ENCODE measurements around the gene ZFAND2A. TPM values are rescaled to one million over a fixed set of nuclear protein-coding genes. Genes with fewer than 3 reads are reported as not detected.

ZFAND2A gene
- total and polyA plus RNA-seq, 5 donors from 2014 or later = 37.2 to 95.9 (median 58.6) TPM

GRCh38 chr7:1112109-1112508 lies 47.9 kb downstream of the ZFAND2A start:
- Mint-ChIP-seq H3K36me3 (no peaks in the 10 kb centered on the region), H3K27me3 (no peaks in the 10 kb centered on the region), H3K9me3 (no peaks in the 10 kb centered on the region), H3K27ac (no peak overlapping the region), H3K4me1 (peaks cover 0 to 2% (median 0%) of the 10 kb centered on the region in 4 donors), H3K4me3 (no peak overlapping the region)
- no peak overlapping the region for H3K27ac ChIP-seq (ENCODE audit: insufficient read depth, low read length, poor library complexity, severe bottlenecking)
- no peaks in the 10 kb centered on the region for H3K9me3 ChIP-seq (ENCODE audit: control insufficient read depth in 2 of 2, low read length in 2 of 2)
- ATAC-seq (ENCODE audit: low read depth in 2 of 2) (no peak), DNase-seq (no peak)
- no peaks in the 10 kb centered on the region for H3K4me1 ChIP-seq (ENCODE audit: control insufficient read depth, insufficient read depth, low read length, poor library complexity, severe bottlenecking)
- no peak overlapping the region for H3K4me3 ChIP-seq (ENCODE audit: low read depth, low read length)
- H3K27me3 ChIP-seq (ENCODE audit: control insufficient read depth, insufficient read depth, low read length) = no peaks in the 10 kb centered on the region
- H3K36me3 ChIP-seq (ENCODE audit: control insufficient read depth, insufficient read depth, low read length) = no peaks in the 10 kb centered on the region

- H3K4me1 ChIP-seq (ENCODE audit: control insufficient read depth, insufficient read depth, low read length, poor library complexity, severe bottlenecking) = no peaks in the 10 kb centered on the region
- H3K4me3 ChIP-seq (ENCODE audit: low read depth, low read length) = no peak overlapping the region
- peaks cover 0 to 2% (median 0%) of the 10 kb centered on the region in 4 donors for H3K4me1 Mint-ChIP-seq
- H3K27ac Mint-ChIP-seq = no peak overlapping the region
- H3K27me3 Mint-ChIP-seq = no peaks in the 10 kb centered on the region
- no peaks in the 10 kb centered on the region for H3K9me3 Mint-ChIP-seq
- H3K36me3 ChIP-seq (ENCODE audit: control insufficient read depth, insufficient read depth, low read length) = no peaks in the 10 kb centered on the region
- ATAC-seq (ENCODE audit: low read depth in 2 of 2) (no peak), DNase-seq (no peak)
- no peaks in the 10 kb centered on the region for H3K36me3 Mint-ChIP-seq
- H3K27ac ChIP-seq (ENCODE audit: insufficient read depth, low read length, poor library complexity, severe bottlenecking) = no peak overlapping the region
- no peak overlapping the region for H3K4me3 Mint-ChIP-seq
- H3K9me3 ChIP-seq (ENCODE audit: control insufficient read depth in 2 of 2, low read length in 2 of 2) = no peaks in the 10 kb centered on the region
- H3K27me3 ChIP-seq (ENCODE audit: control insufficient read depth, insufficient read depth, low read length) = no peaks in the 10 kb centered on the region
Measured at GRCh38 chr7:1111156-1111555, 48.8 kb downstream of the ZFAND2A start.

GRCh38 chr7:1110358-1110757 lies 49.6 kb downstream of the ZFAND2A start:
- no peak overlapping the region for H3K4me3 ChIP-seq (ENCODE audit: low read depth, low read length)
- H3K9me3 ChIP-seq (ENCODE audit: control insufficient read depth in 2 of 2, low read length in 2 of 2) = no peaks in the 10 kb centered on the region
- H3K4me1 Mint-ChIP-seq = peaks cover 0 to 2% (median 0%) of the 10 kb centered on the region in 4 donors
- H3K27ac ChIP-seq (ENCODE audit: insufficient read depth, low read length, poor library complexity, severe bottlenecking) = no peak overlapping the region
- H3K9me3 Mint-ChIP-seq = no peaks in the 10 kb centered on the region
- H3K36me3 Mint-ChIP-seq = peaks cover 3% of the 10 kb centered on the region
- no peaks in the 10 kb centered on the region for H3K4me1 ChIP-seq (ENCODE audit: control insufficient read depth, insufficient read depth, low read length, poor library complexity, severe bottlenecking)
- H3K27me3 Mint-ChIP-seq = no peaks in the 10 kb centered on the region
- DNase-seq (no peak), ATAC-seq (ENCODE audit: low read depth in 2 of 2) (no peak)
- no peaks in the 10 kb centered on the region for H3K27me3 ChIP-seq (ENCODE audit: control insufficient read depth, insufficient read depth, low read length)
- no peaks in the 10 kb centered on the region for H3K36me3 ChIP-seq (ENCODE audit: control insufficient read depth, insufficient read depth, low read length)
- no peak overlapping the region for H3K4me3 Mint-ChIP-seq
- no peak overlapping the region for H3K27ac Mint-ChIP-seq

GRCh38 chr7:1109581-1110310 lies 50.2 kb downstream of the ZFAND2A start:
- H3K27me3 Mint-ChIP-seq = no peaks in the 10 kb centered on the region
- H3K9me3 Mint-ChIP-seq = no peaks in the 10 kb centered on the region
- ATAC-seq (ENCODE audit: low read depth in 2 of 2) (no peak), DNase-seq (no peak)
- no peak overlapping the region for H3K27ac Mint-ChIP-seq
- no peaks in the 10 kb centered on the region for H3K27me3 ChIP-seq (ENCODE audit: control insufficient read depth, insufficient read depth, low read length)
- H3K4me3 Mint-ChIP-seq = no peak overlapping the region
- peaks cover 0 to 6% (median 4%) of the 10 kb centered on the region in 4 donors for H3K4me1 Mint-ChIP-seq
- no peak overlapping the region for H3K4me3 ChIP-seq (ENCODE audit: low read depth, low read length)
- H3K4me1 ChIP-seq (ENCODE audit: control insufficient read depth, insufficient read depth, low read length, poor library complexity, severe bottlenecking) = no peaks in the 10 kb centered on the region
- H3K9me3 ChIP-seq (ENCODE audit: control insufficient read depth in 2 of 2, low read length in 2 of 2) = no peaks in the 10 kb centered on the region
- H3K36me3 Mint-ChIP-seq = peaks cover 3% of the 10 kb centered on the region
- H3K36me3 ChIP-seq (ENCODE audit: control insufficient read depth, insufficient read depth, low read length) = no peaks in the 10 kb centered on the region
- no peak overlapping the region for H3K27ac ChIP-seq (ENCODE audit: insufficient read depth, low read length, poor library complexity, severe bottlenecking)

GRCh38 chr7:1108264-1108920 lies 51.6 kb downstream of the ZFAND2A start:
- H3K27me3 Mint-ChIP-seq = no peaks in the 10 kb centered on the region
- Histone ChIP-seq H3K27me3 (ENCODE audit: control insufficient read depth, insufficient read depth, low read length) (no peaks in the 10 kb centered on the region), H3K4me3 (ENCODE audit: low read depth, low read length) (no peak overlapping the region), H3K4me1 (ENCODE audit: control insufficient read depth, insufficient read depth, low read length, poor library complexity, severe bottlenecking) (no peaks in the 10 kb centered on the region), H3K36me3 (ENCODE audit: control insufficient read depth, insufficient read depth, low read length) (no peaks in the 10 kb centered on the region), H3K27ac (ENCODE audit: insufficient read depth, low read length, poor library complexity, severe bottlenecking) (no peak overlapping the region), H3K9me3 (ENCODE audit: control insufficient read depth in 2 of 2, low read length in 2 of 2) (no peaks in the 10 kb centered on the region)
- DNase-seq (no peak), ATAC-seq (ENCODE audit: low read depth in 2 of 2) (no peak)
- no peak overlapping the region for H3K4me3 Mint-ChIP-seq
- H3K9me3 Mint-ChIP-seq = no peaks in the 10 kb centered on the region
- H3K36me3 Mint-ChIP-seq = peaks cover 3% of the 10 kb centered on the region
- peaks cover 0 to 12% (median 6%) of the 10 kb centered on the region in 4 donors for H3K4me1 Mint-ChIP-seq
- no peak overlapping the region for H3K27ac Mint-ChIP-seq

- Mint-ChIP-seq H3K27me3 (no peaks in the 10 kb centered on the region), H3K4me3 (no peak overlapping the region), H3K9me3 (no peaks in the 10 kb centered on the region), H3K36me3 (peaks cover 3% of the 10 kb centered on the region), H3K27ac (no peak overlapping the region), H3K4me1 (peaks cover 6 to 16% (median 9%) of the 10 kb centered on the region in 4 donors)
- ATAC-seq (ENCODE audit: low read depth in 2 of 2) = no peak
- Histone ChIP-seq H3K27me3 (ENCODE audit: control insufficient read depth, insufficient read depth, low read length) (no peaks in the 10 kb centered on the region), H3K4me1 (ENCODE audit: control insufficient read depth, insufficient read depth, low read length, poor library complexity, severe bottlenecking) (peaks cover 6% of the 10 kb centered on the region), H3K9me3 (ENCODE audit: control insufficient read depth in 2 of 2, low read length in 2 of 2) (no peaks in the 10 kb centered on the region), H3K27ac (ENCODE audit: insufficient read depth, low read length, poor library complexity, severe bottlenecking) (no peak overlapping the region), H3K4me3 (ENCODE audit: low read depth, low read length) (no peak overlapping the region), H3K36me3 (ENCODE audit: control insufficient read depth, insufficient read depth, low read length) (no peaks in the 10 kb centered on the region)
- no peak for DNase-seq
Measured at GRCh38 chr7:1106793-1107421, 53.1 kb downstream of the ZFAND2A start.

GRCh38 chr7:1106063-1106792 lies 53.8 kb downstream of the ZFAND2A start:
- peaks cover 3% of the 10 kb centered on the region for H3K36me3 Mint-ChIP-seq
- ATAC-seq (ENCODE audit: low read depth in 2 of 2) (no peak), DNase-seq (no peak)
- no peak overlapping the region for H3K27ac Mint-ChIP-seq
- Histone ChIP-seq H3K4me1 (ENCODE audit: control insufficient read depth, insufficient read depth, low read length, poor library complexity, severe bottlenecking) (peaks cover 6% of the 10 kb centered on the region), H3K27ac (ENCODE audit: insufficient read depth, low read length, poor library complexity, severe bottlenecking) (no peak overlapping the region), H3K27me3 (ENCODE audit: control insufficient read depth, insufficient read depth, low read length) (no peaks in the 10 kb centered on the region), H3K9me3 (ENCODE audit: control insufficient read depth in 2 of 2, low read length in 2 of 2) (no peaks in the 10 kb centered on the region), H3K4me3 (ENCODE audit: low read depth, low read length) (no peak overlapping the region), H3K36me3 (ENCODE audit: control insufficient read depth, insufficient read depth, low read length) (no peaks in the 10 kb centered on the region)
- no peak overlapping the region for H3K4me3 Mint-ChIP-seq
- no peaks in the 10 kb centered on the region for H3K9me3 Mint-ChIP-seq
- H3K27me3 Mint-ChIP-seq = no peaks in the 10 kb centered on the region
- peaks cover 6 to 17% (median 9%) of the 10 kb centered on the region in 4 donors for H3K4me1 Mint-ChIP-seq
